ENCODE results near the gene DST.
"Not testable (repeated sequence)": the region's sequence is repeated elsewhere in the genome, so short reads cannot be mapped to it uniquely, and the experiment has no call there.

DST gene

GRCh38 chr6:56661338-56661737 lies 18.6 kb upstream of the DST start:
- DNase-seq, result not testable (repeated sequence)

GRCh38 chr6:56660381-56660730 lies 17.7 kb upstream of the DST start:
- DNase-seq, result no peak

- no peak for DNase-seq
Observed at GRCh38 chr6:56659721-56660380, 17.2 kb upstream of the DST start.

- DNase-seq, result no peak
Observed at GRCh38 chr6:56658326-56658725, 15.6 kb upstream of the DST start.

GRCh38 chr6:56657354-56657753 lies 14.7 kb upstream of the DST start:
- DNase-seq, result no peak

- DNase-seq, result no peak
Observed at GRCh38 chr6:56656466-56656865, 13.8 kb upstream of the DST start.

- DNase-seq, result no peak
Observed at GRCh38 chr6:56655996-56656395, 13.3 kb upstream of the DST start.

GRCh38 chr6:56655249-56655648 lies 12.6 kb upstream of the DST start:
- DNase-seq, result no peak

- DNase-seq, result no peak
Observed at GRCh38 chr6:56652994-56653393, 10.3 kb upstream of the DST start.

GRCh38 chr6:56652231-56652630 lies 9.5 kb upstream of the DST start:
- DNase-seq, result no peak

GRCh38 chr6:56650191-56650590 lies 7.5 kb upstream of the DST start:
- no peak for DNase-seq

- no peak for DNase-seq
Observed at GRCh38 chr6:56649782-56650181, 7.1 kb upstream of the DST start.

GRCh38 chr6:56649053-56649769 lies 6.5 kb upstream of the DST start:
- no peak for DNase-seq

GRCh38 chr6:56647172-56647762 lies 4.6 kb upstream of the DST start:
- no peak for DNase-seq

- no peak for DNase-seq
Observed at GRCh38 chr6:56644366-56644765, 1.7 kb upstream of the DST start.

- DNase-seq, result no peak
Observed at GRCh38 chr6:56643379-56644089, 845 bp upstream of the DST start.

GRCh38 chr6:56640374-56640773 lies 2.3 kb downstream of the DST start:
- DNase-seq, result no peak

- DNase-seq, result no peak
Observed at GRCh38 chr6:56638760-56639159, 3.9 kb downstream of the DST start.

GRCh38 chr6:56637640-56638039 lies 5.0 kb downstream of the DST start:
- no peak for DNase-seq

GRCh38 chr6:56628105-56628504 lies 14.6 kb downstream of the DST start:
- DNase-seq, result no peak

GRCh38 chr6:56625356-56625755 lies 17.3 kb downstream of the DST start:
- DNase-seq, result no peak

- DNase-seq, result no peak
Observed at GRCh38 chr6:56624728-56625069, 18.0 kb downstream of the DST start.

GRCh38 chr6:56624046-56624727 lies 18.5 kb downstream of the DST start:
- no peak for DNase-seq

Measured in activated CD4-positive, alpha-beta T cell treated with anti-CD3 and anti-CD28 coated beads for 48 hours (primary cell).